ENCODE measurements around the gene EXOC4.

DNA sequence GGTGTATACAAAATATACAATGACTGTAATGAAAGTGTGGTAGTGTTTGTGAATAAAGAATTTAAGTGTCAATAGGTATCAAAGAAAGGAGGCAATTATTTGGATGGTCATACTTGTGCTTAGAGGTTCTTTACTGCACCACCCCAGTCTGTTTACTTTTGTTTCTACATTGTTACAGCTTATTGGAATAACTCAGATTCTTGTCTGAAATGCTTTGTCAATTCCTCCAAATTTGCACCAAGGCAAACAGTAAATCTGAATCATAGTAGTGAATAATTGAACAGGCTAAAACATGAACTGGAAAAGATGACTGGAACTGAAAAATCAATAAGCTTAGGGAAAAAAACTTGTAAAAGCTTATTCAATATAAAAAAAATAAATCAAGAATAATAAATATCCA, 319.2 kb downstream of the EXOC4 start:
- TF ChIP-seq CTCF (IDR thresholded peaks at IDR 0.05) (no peak), POLR2A (IDR thresholded peaks at IDR 0.05) (no peak)
